ENCODE measurements around the gene BABAM2. TPM values are rescaled to one million over a fixed set of nuclear protein-coding genes. Genes with fewer than 3 reads are reported as not detected.

Gene BABAM2
- polyA plus RNA-seq, 3 donors = 50.8 to 57.8 (median 56.1) TPM

GRCh38 chr2:27897717-27898116 is 7.2 kb downstream of the BABAM2 start:
- no peak for DNase-seq (ENCODE audit: extremely low read depth in 1 of 11, low read depth in 9 of 11, low spot score in 4 of 11)

- no peak for DNase-seq (ENCODE audit: extremely low read depth in 1 of 11, low read depth in 9 of 11, low spot score in 4 of 11)
Observed at GRCh38 chr2:27901234-27901633, 10.7 kb downstream of the BABAM2 start.

DNA sequence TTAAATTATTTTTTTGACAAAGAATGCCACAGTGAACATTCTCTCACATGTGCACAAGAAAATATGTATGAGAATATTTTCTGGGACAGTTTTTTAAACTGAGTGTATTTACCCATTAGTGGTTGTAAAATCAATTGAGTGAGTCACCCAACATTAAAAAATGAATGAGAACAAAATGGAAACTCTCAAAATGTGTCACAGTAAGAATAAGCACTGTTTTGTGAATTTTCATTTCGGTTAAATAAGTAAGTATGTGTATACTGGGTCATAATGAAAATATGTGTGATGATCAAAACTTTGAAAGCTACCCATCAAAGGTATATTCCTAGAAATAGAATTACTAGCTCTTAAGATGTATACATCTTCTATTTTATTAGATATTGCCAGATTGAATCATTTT is 11.6 kb downstream of the BABAM2 start:
- no peak for DNase-seq (ENCODE audit: extremely low read depth in 1 of 11, low read depth in 9 of 11, low spot score in 4 of 11)

DNA sequence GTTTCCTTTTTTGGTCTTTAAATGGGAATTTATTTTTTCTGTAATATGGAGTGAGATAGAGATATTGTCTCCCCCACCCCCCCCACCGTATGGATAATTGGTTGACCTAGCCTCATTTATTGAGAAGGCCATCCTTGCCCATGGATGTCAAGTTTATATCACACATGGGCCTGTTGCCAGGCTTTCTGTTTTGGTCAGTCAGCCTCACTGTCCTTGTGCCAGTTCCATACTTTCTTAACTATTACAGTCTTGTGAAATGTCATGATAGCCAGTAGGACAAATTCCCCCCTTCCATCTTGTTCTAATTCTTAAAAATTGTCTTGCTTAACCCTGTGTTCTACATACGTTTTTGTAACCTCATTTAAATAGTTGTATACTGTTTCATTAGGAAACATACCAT is 12.5 kb downstream of the BABAM2 start:
- DNase-seq (ENCODE audit: extremely low read depth in 1 of 11, low read depth in 9 of 11, low spot score in 4 of 11) = no peak

DNA sequence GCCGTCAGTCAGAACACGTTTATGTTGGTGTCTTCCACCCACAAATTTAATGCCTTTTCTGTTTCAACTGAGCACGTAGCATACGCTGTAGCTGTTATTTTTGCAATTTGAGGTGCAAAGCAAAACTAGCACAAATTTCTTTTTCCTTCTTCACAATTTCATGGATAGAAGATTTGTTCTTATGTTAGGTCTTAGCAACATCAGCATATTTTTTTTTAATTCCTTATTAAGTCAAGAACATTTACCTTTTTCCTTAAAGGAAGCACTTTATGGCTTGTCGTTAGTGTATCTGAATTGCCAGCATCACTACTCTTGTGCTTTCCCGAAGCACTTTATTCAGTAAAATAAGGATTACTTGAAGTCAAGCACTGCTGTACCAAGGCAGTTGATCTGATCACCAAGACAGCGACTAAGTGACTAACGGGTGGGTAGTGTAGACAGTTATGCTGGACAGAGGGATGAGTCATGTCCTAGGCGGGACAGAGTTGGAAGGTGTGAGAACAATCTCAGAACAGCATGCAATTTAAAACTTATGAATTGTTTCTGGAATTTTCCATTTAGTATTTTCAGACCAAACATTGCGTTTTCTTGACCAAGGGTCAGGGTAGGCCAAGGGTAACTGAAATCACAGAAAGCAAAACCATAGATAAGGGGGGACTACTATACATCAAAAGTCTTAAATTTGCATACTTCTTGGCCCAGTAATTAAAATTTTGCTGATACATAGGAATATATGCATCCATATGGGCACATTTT is 13.3 kb downstream of the BABAM2 start:
- no peak for DNase-seq (ENCODE audit: extremely low read depth in 1 of 11, low read depth in 9 of 11, low spot score in 4 of 11)

- DNase-seq (ENCODE audit: extremely low read depth in 1 of 11, low read depth in 9 of 11, low spot score in 4 of 11) = no peak
Observed at GRCh38 chr2:27904405-27904665, 13.8 kb downstream of the BABAM2 start.

- DNase-seq (ENCODE audit: extremely low read depth in 1 of 11, low read depth in 9 of 11, low spot score in 4 of 11) = no peak
Observed at GRCh38 chr2:27906074-27906473, 15.5 kb downstream of the BABAM2 start.

GRCh38 chr2:27907547-27907946 is 17.0 kb downstream of the BABAM2 start:
- DNase-seq (ENCODE audit: extremely low read depth in 1 of 11, low read depth in 9 of 11, low spot score in 4 of 11) = no peak

DNA sequence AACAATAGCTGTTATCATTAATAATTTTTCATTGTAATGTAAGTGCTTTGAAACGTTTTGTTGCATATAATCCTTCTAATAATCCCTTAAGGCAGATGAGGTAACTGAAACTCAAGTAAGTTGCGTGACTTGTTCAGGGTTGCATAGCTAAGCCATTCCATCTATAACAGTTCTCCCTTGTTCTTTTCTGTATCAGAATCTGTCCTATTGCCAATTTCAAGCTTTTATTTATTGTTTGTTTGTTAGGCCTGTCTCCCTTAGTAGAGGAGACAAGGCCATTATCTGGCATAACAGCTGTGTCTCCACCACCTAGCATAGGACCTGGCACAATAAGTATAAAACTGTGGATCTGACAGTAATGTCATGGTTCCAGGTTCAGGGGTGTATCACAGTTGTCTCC is 19.4 kb downstream of the BABAM2 start:
- DNase-seq (ENCODE audit: extremely low read depth in 1 of 11, low read depth in 9 of 11, low spot score in 4 of 11) = no peak

DNA sequence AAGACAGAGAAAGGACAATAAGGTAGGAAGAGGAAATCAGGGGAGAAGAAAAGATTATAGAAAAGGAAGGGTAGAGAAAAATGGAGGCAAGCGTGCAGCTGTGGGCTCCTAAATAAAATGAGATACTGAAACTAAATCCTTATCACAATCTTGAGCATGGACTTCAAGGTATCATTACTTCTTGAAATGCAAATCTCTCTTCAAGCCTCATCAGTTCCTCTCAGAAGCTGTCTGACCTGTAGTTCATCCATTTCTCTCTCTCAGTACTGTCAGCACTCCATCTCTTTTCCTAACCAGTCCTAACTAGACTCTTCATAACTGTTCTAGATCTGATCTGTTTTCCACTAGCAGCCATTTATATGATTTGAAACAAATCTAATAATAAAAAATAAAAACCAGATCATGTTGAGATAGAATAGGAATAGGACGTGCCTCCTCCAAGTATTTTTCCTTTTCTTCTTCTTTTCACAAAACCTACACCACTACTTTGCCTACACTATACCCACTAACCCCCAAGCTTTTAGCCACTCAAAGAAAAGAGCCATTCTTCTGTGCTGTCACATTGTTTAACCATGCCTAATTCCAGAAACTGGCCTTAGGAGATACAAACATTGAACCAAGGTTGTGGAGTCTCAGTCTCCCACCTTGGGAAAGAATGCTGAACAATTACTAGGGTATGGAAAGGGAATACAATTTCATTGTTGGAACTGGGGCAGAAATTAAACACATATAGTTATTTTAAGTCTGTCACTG is 21.1 kb downstream of the BABAM2 start:
- no peak for DNase-seq (ENCODE audit: extremely low read depth in 1 of 11, low read depth in 9 of 11, low spot score in 4 of 11)

GRCh38 chr2:27912512-27912911 is 22.0 kb downstream of the BABAM2 start:
- DNase-seq (ENCODE audit: extremely low read depth in 1 of 11, low read depth in 9 of 11, low spot score in 4 of 11) = no peak

DNA sequence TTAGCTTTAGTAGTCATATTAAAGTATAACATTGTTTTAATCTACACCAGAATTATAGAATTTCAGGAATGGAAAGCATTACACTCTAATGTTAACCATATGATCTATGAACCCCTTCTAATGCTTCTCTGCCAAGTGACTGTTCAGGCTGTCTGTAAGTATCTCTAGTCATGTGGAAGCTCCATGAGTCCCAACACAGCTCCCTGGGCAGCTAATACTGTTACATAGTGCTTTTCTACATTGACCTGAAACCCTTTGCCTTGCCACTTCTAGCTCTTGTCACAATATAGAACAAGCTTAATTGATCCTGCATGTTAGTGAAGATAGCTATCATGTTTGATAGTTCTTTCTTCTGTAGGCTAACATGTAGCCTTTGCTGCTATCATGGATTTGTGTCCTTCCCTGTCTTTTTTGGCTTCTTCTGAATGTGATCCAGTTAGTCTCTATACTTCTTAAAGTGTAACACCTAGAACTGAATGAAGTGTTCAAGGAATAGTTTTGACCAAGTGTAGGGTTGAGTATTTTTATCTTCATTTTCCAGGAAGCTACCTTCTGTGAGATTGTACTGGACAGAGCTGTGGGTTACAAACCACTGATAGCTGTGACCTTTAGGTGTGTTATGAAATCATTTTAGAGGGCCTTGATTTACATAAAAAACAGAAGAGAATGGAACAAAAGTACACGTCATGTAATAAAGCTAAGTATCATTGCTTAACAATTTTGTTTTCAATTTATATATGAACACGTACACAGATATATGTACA is 23.7 kb downstream of the BABAM2 start:
- no peak for DNase-seq (ENCODE audit: extremely low read depth in 1 of 11, low read depth in 9 of 11, low spot score in 4 of 11)

DNA sequence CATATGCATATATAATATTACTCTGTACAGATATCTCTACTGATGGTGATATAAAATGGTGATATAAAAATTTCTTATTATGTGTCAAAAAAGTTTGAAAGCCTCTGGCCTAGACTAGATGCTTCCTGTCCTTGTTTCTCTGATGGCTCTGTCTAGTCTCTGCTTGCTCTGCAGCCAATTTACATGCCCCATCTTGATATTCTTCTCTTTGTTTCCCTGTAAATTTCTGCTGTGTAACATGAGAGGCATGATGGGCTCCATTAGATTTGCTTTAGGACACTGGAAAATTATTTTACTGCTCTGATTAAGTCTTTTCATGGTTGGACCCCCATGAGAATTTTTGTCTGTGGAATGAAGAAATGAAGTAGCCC is 24.3 kb downstream of the BABAM2 start:
- no peak for DNase-seq (ENCODE audit: extremely low read depth in 1 of 11, low read depth in 9 of 11, low spot score in 4 of 11)

DNA sequence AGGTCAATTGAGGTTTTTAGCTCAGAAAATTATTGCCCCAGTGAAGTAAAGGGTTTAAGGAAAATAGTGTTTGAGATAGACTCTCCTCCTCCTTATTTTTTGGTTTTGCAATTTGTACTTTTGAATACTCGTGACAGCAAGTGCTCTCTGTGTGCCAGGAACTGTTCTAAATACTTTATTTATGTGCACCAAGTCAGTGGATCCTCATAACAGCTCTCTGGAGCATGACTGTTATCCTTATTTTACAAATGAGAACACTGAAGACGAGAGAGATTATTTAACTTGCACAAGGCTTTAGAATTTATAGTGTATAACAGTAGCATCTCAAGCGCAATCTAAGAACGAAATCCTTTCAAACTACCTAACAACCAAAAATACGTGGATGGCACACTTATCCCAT is 24.7 kb downstream of the BABAM2 start:
- DNase-seq (ENCODE audit: extremely low read depth in 1 of 11, low read depth in 9 of 11, low spot score in 4 of 11) = no peak

GRCh38 chr2:27915874-27916273 is 25.3 kb downstream of the BABAM2 start:
- DNase-seq (ENCODE audit: extremely low read depth in 1 of 11, low read depth in 9 of 11, low spot score in 4 of 11) = no peak

DNA sequence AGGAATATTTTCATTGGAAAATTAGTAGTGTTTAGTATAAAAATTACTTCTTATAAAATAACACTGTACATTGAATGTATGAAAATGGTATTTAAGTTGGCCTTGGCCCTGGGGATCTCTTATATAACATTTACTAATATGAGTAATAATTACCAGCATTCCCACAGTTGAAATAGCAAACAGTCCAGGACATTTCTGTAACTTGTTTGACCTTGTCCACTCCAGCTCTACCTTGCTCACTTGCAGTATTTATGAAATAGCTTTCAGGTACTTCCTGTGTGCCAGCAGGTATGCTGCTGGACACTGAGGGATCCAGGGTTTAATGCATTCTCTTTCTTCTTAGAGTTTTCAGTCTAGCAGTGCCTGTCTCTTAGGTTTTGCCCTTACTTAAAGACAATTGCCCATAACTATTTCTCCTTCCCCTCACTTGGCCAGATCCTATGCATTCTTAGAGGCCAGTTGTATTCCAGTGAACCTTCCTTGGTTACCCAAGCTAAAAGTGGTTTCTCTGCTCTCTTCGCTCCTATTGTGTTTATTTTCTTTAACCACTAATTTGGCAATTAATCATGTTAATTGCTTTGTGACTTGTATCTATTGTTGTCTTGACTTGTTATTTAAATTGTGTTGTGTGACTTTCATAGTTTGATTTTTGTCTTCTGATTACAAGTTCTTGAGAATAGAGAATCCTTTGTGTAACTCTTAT is 25.9 kb downstream of the BABAM2 start:
- DNase-seq (ENCODE audit: extremely low read depth in 1 of 11, low read depth in 9 of 11, low spot score in 4 of 11) = no peak

DNA sequence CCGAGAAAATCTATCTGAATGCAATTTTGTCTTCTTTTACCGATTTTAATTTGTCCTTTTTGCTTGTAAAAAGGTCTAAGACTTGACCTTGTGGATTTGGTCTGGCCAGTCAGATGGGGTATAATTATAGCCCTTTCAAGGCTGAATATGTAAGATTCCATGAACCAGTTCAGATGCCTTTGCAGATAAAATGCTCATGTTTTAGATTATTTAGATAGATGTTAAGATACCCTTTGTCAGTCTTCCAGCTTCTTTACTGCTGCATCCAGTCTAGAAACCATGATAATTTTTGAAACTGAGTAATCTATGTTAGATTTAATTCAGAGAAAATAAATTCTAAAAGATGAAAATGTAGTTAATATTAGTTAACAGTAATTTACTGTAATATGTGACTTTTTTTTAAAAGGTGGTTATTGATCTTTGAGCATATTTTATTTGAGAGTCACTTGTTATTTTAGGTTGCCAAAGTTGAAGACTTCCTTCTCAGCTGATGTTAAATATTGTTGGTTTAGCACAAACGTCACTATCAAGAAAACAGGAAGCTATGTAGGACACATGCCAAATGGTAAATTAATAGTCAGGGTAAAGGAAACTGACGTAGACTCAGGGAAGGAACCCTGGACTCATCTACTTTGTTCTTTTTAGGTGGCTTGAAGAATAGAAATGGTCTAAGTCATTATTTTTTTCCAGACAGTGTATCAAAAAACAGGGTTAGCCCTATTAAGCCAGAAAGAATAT is 29.8 kb downstream of the BABAM2 start:
- DNase-seq (ENCODE audit: extremely low read depth in 1 of 11, low read depth in 9 of 11, low spot score in 4 of 11) = peak in 4 of 11 donors; percentile 10 to 43 (median 22)

GRCh38 chr2:27921424-27921823 is 30.9 kb downstream of the BABAM2 start:
- no peak for DNase-seq (ENCODE audit: extremely low read depth in 1 of 11, low read depth in 9 of 11, low spot score in 4 of 11)

Data from renal cortex interstitium (tissue), 11 donors.